ENCODE data around the gene MYCBPAP. TPM values are rescaled to one million over a fixed set of nuclear protein-coding genes. Genes with fewer than 3 reads are reported as not detected.

The MYCBPAP gene
- total RNA-seq, 1 experiment from 2014 or later = not detected

GRCh38 chr17:50541716-50542688 is 33.8 kb downstream of the MYCBPAP start:
- POLR2A ChIA-PET = interaction anchor here (0.7 to 2.1 kb wide), 9 partner anchors 9 to 324 kb away, joined by 3 to 12 read pairs (median 4); partner anchors contain the start of genes LUC7L3, RSAD1 and TOB1
- H3K27ac ChIP-seq (ENCODE audit: low read depth, low read length) = peak overlapping the region; percentile 71
- CTCF ChIA-PET = interaction anchor here (0.8 to 2.1 kb wide), 13 partner anchors 9 to 342 kb away, joined by 3 to 11 read pairs (median 5); partner anchors contain the start of genes CACNA1G and EPN3
- ATAC-seq (peak; percentile 74), DNase-seq (ENCODE audit: low read depth, low spot score) (no peak)
- peaks cover 40 to 66% of the 10 kb centered on the region in 2 experiments for H3K4me1 ChIP-seq (ENCODE audit: control insufficient read depth in 1 of 2, insufficient read depth in 2 of 2, low read length in 2 of 2)
- peak overlapping the region; percentile 26 for H2AFZ ChIP-seq (ENCODE audit: low read depth, low read length, poor library complexity, severe bottlenecking)
- peak overlapping the region; percentile 68 for H3K4me3 ChIP-seq (replicated peaks in 1 of 2; ENCODE audit: low read depth in 1 of 2, low read length in 2 of 2)
- peak overlapping the region; percentile 92 for H3K4me2 ChIP-seq (ENCODE audit: low read length)
- intact Hi-C loops (cut with micrococcal nuclease) = loop anchor here (1.0 to 10.0 kb wide), 2 partner anchors 60 to 613 kb away; partner anchors contain the start of gene NME1
- H3K36me3 ChIP-seq (ENCODE audit: control insufficient read depth in 1 of 2, insufficient read depth in 2 of 2, low read length in 2 of 2) = no peaks in the 10 kb centered on the region
- BruUV-seq (replicated peaks) = TSS peak; percentile 73
- no peaks in the 10 kb centered on the region for H3K27me3 ChIP-seq (ENCODE audit: insufficient read depth, low read length)
- H3K9me3 ChIP-seq (ENCODE audit: control insufficient read depth in 1 of 2, insufficient read depth in 1 of 2, low read depth in 1 of 2, low read length in 2 of 2) = no peaks in the 10 kb centered on the region
- TF ChIP-seq POLR2AphosphoS5 (IDR thresholded peaks at IDR 0.05; ENCODE audit: low read depth, low read length) (peak; percentile 91), CTCF (IDR thresholded peaks at IDR 0.05 in 2 of 3, conservative IDR thresholded peaks at IDR 0.05 in 1 of 3; ENCODE audit: borderline replicate concordance in 1 of 3, insufficient read depth in 1 of 3, low read depth in 2 of 3, low read length in 2 of 3) (peak in 2 of 3 experiments; percentile 34 to 41; a peak in 4 of 6 replicates), POLR2A (IDR thresholded peaks at IDR 0.05; ENCODE audit: borderline replicate concordance, extremely low read depth, insufficient read depth, insufficient read length) (peak; percentile 94), CBX3 (IDR thresholded peaks at IDR 0.05; ENCODE audit: low read depth) (no peak), ZFX (IDR thresholded peaks at IDR 0.05) (peak; percentile 89), YY1 (IDR thresholded peaks at IDR 0.05; ENCODE audit: extremely low read depth, insufficient replicate concordance, low read depth, low read length) (peak; percentile 38)
- TF ChIP-seq, protein P1, sequence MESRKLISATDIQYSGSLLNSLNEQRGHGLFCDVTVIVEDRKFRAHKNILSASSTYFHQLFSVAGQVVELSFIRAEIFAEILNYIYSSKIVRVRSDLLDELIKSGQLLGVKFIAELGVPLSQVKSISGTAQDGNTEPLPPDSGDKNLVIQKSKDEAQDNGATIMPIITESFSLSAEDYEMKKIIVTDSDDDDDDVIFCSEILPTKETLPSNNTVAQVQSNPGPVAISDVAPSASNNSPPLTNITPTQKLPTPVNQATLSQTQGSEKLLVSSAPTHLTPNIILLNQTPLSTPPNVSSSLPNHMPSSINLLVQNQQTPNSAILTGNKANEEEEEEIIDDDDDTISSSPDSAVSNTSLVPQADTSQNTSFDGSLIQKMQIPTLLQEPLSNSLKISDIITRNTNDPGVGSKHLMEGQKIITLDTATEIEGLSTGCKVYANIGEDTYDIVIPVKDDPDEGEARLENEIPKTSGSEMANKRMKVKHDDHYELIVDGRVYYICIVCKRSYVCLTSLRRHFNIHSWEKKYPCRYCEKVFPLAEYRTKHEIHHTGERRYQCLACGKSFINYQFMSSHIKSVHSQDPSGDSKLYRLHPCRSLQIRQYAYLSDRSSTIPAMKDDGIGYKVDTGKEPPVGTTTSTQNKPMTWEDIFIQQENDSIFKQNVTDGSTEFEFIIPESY (IDR thresholded peaks at IDR 0.05; ENCODE audit: extremely low read depth, insufficient replicate concordance, low read length) = no peak
- TF ChIP-seq, protein P2, sequence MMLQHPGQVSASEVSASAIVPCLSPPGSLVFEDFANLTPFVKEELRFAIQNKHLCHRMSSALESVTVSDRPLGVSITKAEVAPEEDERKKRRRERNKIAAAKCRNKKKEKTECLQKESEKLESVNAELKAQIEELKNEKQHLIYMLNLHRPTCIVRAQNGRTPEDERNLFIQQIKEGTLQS (IDR thresholded peaks at IDR 0.05) = no peak
- no peaks in the 10 kb centered on the region for H4K20me1 ChIP-seq (ENCODE audit: insufficient read depth)
- H3K9ac ChIP-seq (ENCODE audit: low read length) = peak overlapping the region; percentile 80
- H3K79me2 ChIP-seq (ENCODE audit: insufficient read depth, low read length) = no peaks in the 10 kb centered on the region
- RAD21 ChIA-PET (ENCODE audit: low non-redundant PET in 1 of 2, low total read pairs in 2 of 2, uncharacterized antibody in 2 of 2, unreplicated experiment in 2 of 2) = interaction anchor here in 1 of 2 experiments (1.0 kb wide), 1 partner anchor 58 kb away, joined by 3 read pairs; no protein-coding TSS in a partner anchor
- no peaks in the 10 kb centered on the region for H3K9me2 ChIP-seq (ENCODE audit: insufficient read depth)
